NCI-H446 (cell line): ENCODE measurements around the gene LIPT1.
"Not testable (repeated sequence)": the region's sequence is repeated elsewhere in the genome, so short reads cannot be mapped to it uniquely, and the experiment has no call there.

Experiments used
- DNase-seq, 2 experiments: peaks; one replicate each; lab custom pipeline; 2025; lab: John Stamatoyannopoulos, UW

LIPT1 gene

GRCh38 chr2:99180755-99181623 is 26.2 kb downstream of the LIPT1 start, which contains the start of the genes MITD1 and MRPL30:
Gene MITD1 (minus strand): TSS chr2:99181058. CDS start chr2:99180981, 77 bp downstream.
Gene MRPL30 (plus strand): TSS chr2:99181184. CDS start chr2:99186204, 5,020 bp downstream.
- peak; percentile 90 to 95 for DNase-seq

- DNase-seq, result no peak
Observed at GRCh38 chr2:99181624-99182000, 26.8 kb downstream of the LIPT1 start.

GRCh38 chr2:99183025-99183424 is 28.3 kb downstream of the LIPT1 start:
- DNase-seq, result no peak

GRCh38 chr2:99184811-99185210 is 30.0 kb downstream of the LIPT1 start:
- DNase-seq, result no peak

GRCh38 chr2:99187011-99187410 is 32.2 kb downstream of the LIPT1 start:
- no peak for DNase-seq

GRCh38 chr2:99188357-99188756 is 33.6 kb downstream of the LIPT1 start:
- no peak for DNase-seq

GRCh38 chr2:99190548-99190947 is 35.8 kb downstream of the LIPT1 start:
- no peak for DNase-seq

GRCh38 chr2:99192364-99192763 is 37.6 kb downstream of the LIPT1 start:
- not testable (repeated sequence) for DNase-seq

GRCh38 chr2:99198103-99198841 is 43.5 kb downstream of the LIPT1 start:
- no peak for DNase-seq

- no peak for DNase-seq
Observed at GRCh38 chr2:99200076-99200800, 45.5 kb downstream of the LIPT1 start.

- DNase-seq, result no peak
Observed at GRCh38 chr2:99201959-99202678, 47.4 kb downstream of the LIPT1 start.

- no peak for DNase-seq
Observed at GRCh38 chr2:99205491-99205890, 50.7 kb downstream of the LIPT1 start.
